GOT3 (cell line): Measurements from ENCODE around the gene IRX4.

Source experiments
- DNase-seq: peaks from one replicate; lab custom pipeline; 2025; ENCODE audit warnings: mixed read lengths; lab: John Stamatoyannopoulos, UW

Gene IRX4

DNA sequence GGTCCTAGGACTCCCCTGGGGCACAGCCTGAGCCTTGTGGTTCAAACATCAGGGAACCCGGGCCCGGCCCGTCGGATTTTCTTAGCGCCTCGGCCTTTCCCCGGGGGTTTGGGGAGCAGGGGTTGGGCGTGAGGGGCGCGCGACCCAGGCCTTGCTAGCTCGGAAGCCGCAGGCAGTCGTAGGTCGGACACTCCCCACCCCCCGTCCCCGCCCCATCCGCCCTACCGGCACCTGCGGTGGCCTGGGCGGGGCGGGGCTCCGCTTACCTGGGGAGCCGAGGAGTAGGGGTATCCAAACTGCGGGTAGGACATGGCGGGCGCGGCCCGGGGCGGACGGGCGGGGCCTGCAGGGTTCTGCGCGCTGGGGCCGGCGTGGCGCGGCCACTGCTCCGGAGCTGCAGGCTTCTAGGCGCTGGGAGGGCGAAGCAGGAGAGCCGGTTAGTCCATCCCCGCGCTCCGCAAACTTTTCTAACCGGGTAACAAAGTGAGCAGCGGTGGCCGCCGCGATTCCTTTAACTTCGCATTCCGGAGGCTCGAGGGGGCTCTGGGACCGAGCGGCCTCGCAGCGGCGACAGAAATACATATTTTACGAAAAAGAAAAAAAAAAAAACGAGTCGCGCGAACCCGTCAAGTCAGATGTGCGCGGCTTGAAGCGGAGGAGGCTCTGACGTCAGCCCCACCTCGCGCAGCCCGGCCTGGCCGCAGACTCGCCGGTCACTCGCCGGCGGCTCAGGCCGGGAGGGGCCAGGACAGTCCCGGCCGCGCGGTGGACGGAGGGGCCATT lies at the start of gene IRX4:
IRX4 (minus strand) TSS at position 589 of the 783 bp plus-strand sequence; CDS start at position 311, 278 bp downstream.
- DNase-seq = no peak

DNA sequence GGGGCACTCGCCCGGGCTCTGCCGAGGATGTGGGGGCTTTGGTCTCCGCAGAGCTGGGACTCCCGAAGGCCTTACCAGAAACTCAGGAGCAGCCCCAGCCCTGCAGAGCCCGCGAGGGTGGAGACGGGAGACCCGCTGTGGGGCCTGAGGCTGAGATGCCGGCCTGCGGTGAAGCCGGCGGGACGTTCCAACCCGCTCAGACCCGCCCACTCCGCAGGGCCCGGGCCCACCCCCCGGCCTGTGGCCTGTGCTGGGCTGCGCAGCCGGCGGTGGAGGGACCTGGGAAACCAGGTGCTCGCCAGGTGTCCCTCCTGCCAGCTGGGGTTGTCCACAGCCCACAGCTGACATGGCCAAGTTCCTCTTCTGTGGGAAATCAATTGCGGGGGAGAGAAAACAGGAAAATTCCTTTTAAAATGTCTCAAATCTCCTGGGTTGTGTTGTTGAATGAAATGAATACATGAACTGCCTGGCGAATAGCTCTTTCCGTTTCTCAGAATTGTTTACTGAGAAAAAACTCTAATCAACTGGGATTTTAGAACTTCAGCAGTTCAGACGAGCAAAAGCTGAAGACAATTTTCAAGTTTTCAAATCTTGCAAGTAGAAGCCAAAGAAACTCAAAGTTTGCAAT lies 49.0 kb upstream of the IRX4 start:
- DNase-seq = no peak

DNA sequence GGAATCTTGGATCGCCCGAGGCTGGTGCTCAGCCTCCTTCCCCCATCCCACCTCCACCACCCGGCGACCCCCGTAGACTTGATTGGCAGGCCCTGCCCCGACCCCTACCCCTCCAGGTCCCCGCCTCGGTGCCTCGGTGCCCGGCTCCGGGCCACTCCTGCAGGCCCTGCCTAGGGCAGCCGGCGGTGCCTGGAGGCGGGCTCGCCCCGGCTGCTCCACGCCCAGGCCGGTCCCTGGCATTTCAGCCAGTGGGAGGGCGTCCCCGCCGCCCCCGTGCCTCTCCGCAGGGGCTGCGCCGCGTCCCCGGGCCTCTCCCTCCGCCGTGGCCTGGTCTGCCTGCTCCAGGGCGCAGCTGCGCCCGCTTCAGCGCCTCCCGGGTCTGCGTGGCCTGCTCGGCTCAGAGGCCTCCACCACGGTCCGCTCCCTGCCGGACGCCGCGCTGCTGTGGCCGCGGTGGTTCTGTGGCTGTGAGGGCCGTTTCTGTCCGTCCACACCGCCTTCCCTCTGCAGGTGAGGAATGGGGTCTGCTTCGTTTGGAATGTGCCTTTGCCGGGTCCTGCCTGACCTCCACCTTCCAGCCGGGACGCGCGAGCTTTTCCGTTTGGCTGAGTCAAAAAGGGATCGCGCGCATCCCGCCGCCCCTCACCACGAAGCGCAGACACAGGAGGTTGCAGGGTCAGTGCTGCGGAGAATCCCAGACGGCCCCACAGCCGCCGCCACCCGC lies 48.3 kb upstream of the IRX4 start:
- DNase-seq = no peak

- no peak for DNase-seq
Measured at GRCh38 chr5:1930501-1930879, 47.8 kb upstream of the IRX4 start.

GRCh38 chr5:1929108-1929991 lies 46.6 kb upstream of the IRX4 start:
- DNase-seq = no peak

GRCh38 chr5:1926471-1927341 lies 44.0 kb upstream of the IRX4 start:
- DNase-seq = no peak

DNA sequence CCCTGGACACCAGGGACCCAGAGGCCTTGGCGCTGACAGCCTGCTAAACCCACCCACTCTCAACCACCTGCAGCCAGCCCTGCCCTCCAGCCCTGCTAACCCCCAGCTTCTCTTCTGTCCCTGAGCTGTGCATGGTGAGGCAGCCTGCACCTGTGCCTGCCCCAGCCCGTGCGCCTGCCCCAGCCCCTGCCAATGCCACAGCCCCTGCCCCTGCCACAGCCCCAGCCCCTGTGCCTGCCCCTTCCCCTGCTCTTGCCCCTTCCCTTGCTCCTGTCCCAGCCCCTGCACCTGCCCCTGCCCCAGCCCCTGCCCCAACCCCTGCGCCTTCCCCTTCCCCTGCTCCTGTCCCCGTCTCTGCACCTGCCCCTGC lies 43.3 kb upstream of the IRX4 start:
- DNase-seq = no peak

GRCh38 chr5:1925111-1926070 lies 42.7 kb upstream of the IRX4 start:
- DNase-seq = no peak

- DNase-seq = no peak
Measured at GRCh38 chr5:1923766-1924165, 41.0 kb upstream of the IRX4 start.

DNA sequence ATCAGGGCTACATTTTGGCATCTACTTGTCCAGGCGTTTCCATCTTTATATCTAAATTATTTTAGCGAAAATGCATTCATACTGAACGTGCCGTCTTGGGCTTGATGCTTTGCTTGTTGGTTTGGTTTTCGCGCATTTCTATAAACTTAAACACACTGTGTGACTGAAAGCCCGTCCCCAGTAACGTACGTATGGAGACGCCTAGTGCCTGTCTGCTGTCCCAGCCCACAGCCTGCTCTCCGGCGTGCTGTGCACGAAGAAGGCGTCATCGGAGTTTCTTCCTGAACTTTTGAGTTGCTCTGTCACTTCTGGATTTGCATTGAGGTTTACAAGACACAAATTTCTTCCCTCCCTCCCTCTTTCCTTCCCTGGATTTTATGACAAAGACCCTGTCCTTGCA lies 40.6 kb upstream of the IRX4 start:
- no peak for DNase-seq

- no peak for DNase-seq
Measured at GRCh38 chr5:1921711-1922110, 39.0 kb upstream of the IRX4 start.

DNA sequence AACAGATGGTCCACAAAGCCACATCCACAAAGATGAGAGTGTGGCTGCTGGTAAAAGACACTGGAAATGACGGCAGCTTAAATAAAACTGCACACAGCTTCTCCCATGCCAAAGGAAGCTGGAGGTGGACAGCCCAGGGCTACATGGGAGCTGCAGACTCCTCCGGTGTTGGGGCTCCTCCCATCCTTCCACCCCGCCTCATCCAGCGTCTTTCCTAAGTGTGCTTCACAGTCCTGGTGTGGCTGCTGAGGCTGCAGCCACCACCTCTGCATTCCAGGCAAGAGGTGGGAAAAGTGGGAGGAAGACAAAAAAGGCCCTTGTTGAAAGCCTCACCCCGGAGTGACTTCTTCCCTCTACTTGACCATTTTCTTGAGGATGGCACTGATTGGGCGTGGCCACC lies 37.0 kb upstream of the IRX4 start:
- DNase-seq = no peak

- no peak for DNase-seq
Measured at GRCh38 chr5:1919209-1919566, 36.5 kb upstream of the IRX4 start.

DNA sequence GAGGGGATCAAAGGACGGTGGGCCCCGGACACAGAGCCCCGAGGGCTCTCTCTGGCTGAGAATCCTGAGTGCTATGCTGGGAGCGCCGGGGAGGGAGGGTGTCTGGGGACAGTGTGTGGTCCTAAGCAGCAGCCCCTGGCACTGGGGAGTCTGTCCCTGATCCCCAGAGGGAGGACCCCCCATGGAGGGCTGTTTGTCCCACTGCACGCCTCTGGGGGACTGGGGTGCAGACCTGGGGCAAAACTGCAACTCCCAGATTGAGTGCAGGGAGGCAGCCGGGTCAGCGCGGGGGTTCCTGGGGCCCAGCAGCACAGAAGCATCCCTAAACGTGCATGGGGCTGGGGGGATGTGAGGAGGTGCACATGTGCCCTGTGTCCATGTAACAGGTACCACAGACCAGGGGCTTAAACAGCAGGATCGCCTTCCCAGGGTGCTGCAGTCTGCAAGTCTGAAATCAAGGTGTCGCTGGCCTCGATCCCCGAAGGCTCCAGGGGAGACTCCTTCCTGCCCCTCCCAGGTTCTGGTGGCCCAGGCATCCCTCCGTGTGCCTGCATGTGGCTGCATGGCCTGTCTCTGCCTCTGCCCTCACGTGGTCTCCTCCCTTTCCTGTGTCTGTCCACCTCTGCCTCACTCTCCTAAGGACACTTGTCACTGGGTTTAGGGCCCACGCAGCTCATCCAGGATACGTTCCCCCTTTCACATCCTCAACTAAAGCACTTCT lies 35.9 kb upstream of the IRX4 start:
- no peak for DNase-seq

GRCh38 chr5:1917830-1918487 lies 35.2 kb upstream of the IRX4 start:
- DNase-seq = no peak

GRCh38 chr5:1916041-1917001 lies 33.6 kb upstream of the IRX4 start:
- DNase-seq = no peak

- no peak for DNase-seq
Measured at GRCh38 chr5:1915316-1915715, 32.6 kb upstream of the IRX4 start.

DNA sequence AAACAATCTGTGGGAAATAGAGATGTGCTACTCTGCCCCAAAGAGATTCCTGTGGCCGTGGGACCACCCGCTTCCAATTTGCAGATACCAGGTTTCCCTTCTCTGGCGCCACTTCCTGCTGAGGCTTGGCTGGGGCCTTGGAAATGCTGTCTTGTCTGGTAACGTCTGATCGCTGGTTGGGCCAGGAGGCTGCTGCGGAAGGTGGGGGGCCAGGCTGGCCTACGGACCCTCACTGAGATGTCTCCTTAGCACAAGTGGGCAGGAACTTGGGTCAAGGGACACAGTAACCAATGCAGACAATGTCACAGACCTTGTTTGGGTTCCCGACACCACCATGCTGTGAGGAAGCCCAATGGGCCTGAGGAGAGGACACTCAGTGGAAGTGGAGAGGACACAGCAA lies 31.7 kb upstream of the IRX4 start:
- DNase-seq = no peak
